Coronary artery (tissue), 2 donors: Measurements from ENCODE around the gene C1QTNF1.

Experiments
- DNase-seq: peaks from one replicate; pipeline ENCODE4 v3.0.0-alpha.2; 2017; ENCODE audit warnings: low spot score
- H3K27ac ChIP-seq, 2 donors: fragments of 200-600 bp; sonication (generic); one replicate each; pipeline ENCODE4 v1.5.1; 2016 to 2019
- H3K4me3 ChIP-seq: fragments of 200-600 bp; sonication (generic); 2 replicates; pipeline ENCODE4 v1.5.1; 2016; ENCODE audit warnings: mild to moderate bottlenecking, moderate library complexity
- TF ChIP-seq, protein P1 (sequence below): fragments of 200-600 bp; sonication (generic); IDR thresholded peaks from one replicate; pipeline ENCODE4 v1.5.1; 2019; ENCODE audit warnings: antibody characterized with exemption

C1QTNF1 gene

GRCh38 chr17:78979780-78980623 lies 44.0 kb upstream of the C1QTNF1 start, which contains the start of gene LGALS3BP:
Gene LGALS3BP, minus strand, starts transcription at chr17:78979923. Its CDS starts 2,732 bp downstream, at chr17:78977191.
- peak; percentile 86 for DNase-seq
- TF ChIP-seq, protein P1, sequence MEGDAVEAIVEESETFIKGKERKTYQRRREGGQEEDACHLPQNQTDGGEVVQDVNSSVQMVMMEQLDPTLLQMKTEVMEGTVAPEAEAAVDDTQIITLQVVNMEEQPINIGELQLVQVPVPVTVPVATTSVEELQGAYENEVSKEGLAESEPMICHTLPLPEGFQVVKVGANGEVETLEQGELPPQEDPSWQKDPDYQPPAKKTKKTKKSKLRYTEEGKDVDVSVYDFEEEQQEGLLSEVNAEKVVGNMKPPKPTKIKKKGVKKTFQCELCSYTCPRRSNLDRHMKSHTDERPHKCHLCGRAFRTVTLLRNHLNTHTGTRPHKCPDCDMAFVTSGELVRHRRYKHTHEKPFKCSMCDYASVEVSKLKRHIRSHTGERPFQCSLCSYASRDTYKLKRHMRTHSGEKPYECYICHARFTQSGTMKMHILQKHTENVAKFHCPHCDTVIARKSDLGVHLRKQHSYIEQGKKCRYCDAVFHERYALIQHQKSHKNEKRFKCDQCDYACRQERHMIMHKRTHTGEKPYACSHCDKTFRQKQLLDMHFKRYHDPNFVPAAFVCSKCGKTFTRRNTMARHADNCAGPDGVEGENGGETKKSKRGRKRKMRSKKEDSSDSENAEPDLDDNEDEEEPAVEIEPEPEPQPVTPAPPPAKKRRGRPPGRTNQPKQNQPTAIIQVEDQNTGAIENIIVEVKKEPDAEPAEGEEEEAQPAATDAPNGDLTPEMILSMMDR, result no peak
- Histone ChIP-seq H3K4me3 (peak within 1 kb of the TSS; percentile 52), H3K27ac (peak within 1 kb of the TSS; percentile 25 to 78)

- peak overlapping the region; percentile 25 to 78 for H3K27ac ChIP-seq
- no peak overlapping the region for H3K4me3 ChIP-seq
- no peak for DNase-seq
- TF ChIP-seq, protein P1, result no peak
Observed at GRCh38 chr17:78980624-78980972, 43.4 kb upstream of the C1QTNF1 start.

GRCh38 chr17:78981010-78981888 lies 42.7 kb upstream of the C1QTNF1 start:
- TF ChIP-seq, protein P1, result no peak
- no peak overlapping the region for H3K4me3 ChIP-seq
- DNase-seq, result no peak
- H3K27ac ChIP-seq, result no peak overlapping the region

DNA sequence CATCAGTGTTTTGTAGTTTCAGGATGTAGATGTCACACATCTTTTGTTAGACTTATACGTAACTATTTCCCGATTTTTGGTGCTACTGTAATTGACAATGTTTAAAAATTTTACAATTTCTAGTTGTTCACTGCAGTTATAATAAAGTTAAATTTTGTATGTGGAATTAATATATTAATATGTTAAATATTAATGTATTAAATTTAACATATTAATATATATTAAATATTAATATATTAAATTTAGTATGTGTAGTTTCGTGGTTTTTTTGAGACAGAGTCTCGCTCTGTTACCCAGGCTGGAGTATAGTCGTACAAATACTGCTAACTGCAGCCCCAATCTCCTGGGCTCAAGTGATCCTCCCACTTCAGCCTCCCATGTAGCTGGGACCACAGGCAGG lies 38.6 kb upstream of the C1QTNF1 start:
- Histone ChIP-seq H3K4me3 (no peak overlapping the region), H3K27ac (peak overlapping the region in 1 of 2 donors; percentile 28)
- no peak for DNase-seq
- TF ChIP-seq, protein P1, result no peak

DNA sequence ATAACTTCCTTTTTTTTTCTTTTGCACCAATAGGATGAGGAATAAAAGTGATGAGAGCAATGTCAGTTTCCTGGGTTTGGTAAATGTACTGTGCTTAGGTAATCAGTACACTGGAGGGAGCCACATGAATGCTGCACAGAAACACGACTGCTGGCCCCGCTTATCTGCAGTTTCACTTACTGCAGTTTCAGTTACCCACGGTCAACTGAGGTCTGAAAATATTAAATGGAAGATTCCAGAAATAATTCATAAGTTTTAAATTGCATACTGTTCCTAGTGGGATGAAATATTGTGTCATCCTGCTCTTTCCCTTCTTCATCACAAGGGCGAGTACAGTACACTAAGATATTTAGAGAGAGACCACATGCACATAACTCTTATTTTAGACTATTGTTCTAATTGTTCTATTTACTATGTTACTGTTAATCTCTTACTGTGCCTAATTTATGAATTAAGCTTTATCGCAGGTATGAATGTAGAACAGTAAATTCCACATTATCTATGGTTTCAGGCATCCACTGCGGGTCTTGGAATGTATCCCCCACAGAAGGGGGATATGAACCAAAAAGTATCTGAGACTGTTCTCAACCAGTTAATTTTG lies 37.8 kb upstream of the C1QTNF1 start:
- Histone ChIP-seq H3K4me3 (peak overlapping the region; percentile 65), H3K27ac (peak overlapping the region; percentile 19 to 84)
- TF ChIP-seq, protein P1, result no peak
- no peak for DNase-seq

DNA sequence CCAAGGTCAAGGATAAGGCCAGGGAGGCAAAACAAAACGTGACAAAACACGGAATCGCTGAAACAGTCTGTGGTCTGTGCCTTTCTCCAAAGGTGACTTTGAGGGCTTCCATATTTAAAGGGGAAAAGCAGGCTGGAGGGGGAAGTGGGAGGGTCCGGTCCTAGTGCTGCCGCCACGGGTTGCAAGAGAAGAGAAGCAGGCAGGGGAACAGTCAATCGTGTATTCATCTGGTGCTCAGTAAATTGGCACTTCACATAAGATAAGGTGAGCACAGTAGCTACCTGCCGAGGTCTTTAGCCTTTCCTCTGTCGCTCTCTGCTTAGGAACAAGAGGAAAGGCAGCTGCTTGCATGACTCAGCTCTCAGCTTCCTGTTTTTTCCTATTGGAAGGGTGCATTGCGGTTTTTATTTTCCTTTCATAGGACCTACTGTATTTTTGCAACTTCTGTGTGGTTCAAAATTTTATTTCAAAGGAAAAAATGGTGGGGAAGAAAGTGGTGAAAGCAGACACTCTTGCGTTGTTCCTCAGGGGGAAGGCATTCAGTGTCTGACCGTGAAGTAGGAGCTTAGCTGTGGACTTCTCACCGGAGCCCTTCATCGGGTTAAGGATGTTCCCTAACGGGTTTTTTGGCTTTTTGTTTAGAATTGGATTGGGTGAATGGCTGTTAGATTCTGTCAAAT lies 37.2 kb upstream of the C1QTNF1 start:
- peak overlapping the region; percentile 65 for H3K4me3 ChIP-seq
- no peak for DNase-seq
- peak overlapping the region; percentile 19 to 84 for H3K27ac ChIP-seq
- TF ChIP-seq, protein P1, result no peak
